NCI-H345 treated with DMSO at 0.1 percent for 48 hours (cell line): ENCODE measurements around the gene DPYSL4.
A peak's percentile ranks its signal among the peaks of the same experiment; 100 is the strongest.

Source experiments
- DNase-seq: peaks from one replicate; lab custom pipeline; 2025; ENCODE audit not compliant: unreplicated experiment; lab: John Stamatoyannopoulos, UW

The DPYSL4 gene

GRCh38 chr10:132176623-132177500 is 9.9 kb upstream of the DPYSL4 start:
- no peak for DNase-seq

GRCh38 chr10:132178046-132178445 is 8.7 kb upstream of the DPYSL4 start:
- no peak for DNase-seq

GRCh38 chr10:132178672-132179545 is 7.8 kb upstream of the DPYSL4 start:
- no peak for DNase-seq

- DNase-seq = no peak
These were observed 7.0 kb upstream of the DPYSL4 start for GRCh38 chr10:132179551-132180392.

- DNase-seq = no peak
These were observed 6.0 kb upstream of the DPYSL4 start for GRCh38 chr10:132180736-132181135.

- DNase-seq = no peak
These were observed 4.9 kb upstream of the DPYSL4 start for GRCh38 chr10:132181691-132182425.

GRCh38 chr10:132182591-132182990 is 4.2 kb upstream of the DPYSL4 start:
- DNase-seq = no peak

- peak; percentile 40 for DNase-seq
These were observed 3.7 kb upstream of the DPYSL4 start for GRCh38 chr10:132183046-132183445.

- no peak for DNase-seq
These were observed 1.7 kb upstream of the DPYSL4 start for GRCh38 chr10:132184816-132185593.

GRCh38 chr10:132185601-132186487 is 904 bp upstream of the DPYSL4 start:
- no peak for DNase-seq

- no peak for DNase-seq
These were observed 836 bp downstream of the DPYSL4 start for GRCh38 chr10:132187430-132188138.

- DNase-seq = no peak
These were observed 1.6 kb downstream of the DPYSL4 start for GRCh38 chr10:132188331-132188730.

- DNase-seq = no peak
These were observed 2.3 kb downstream of the DPYSL4 start for GRCh38 chr10:132189016-132189415.

GRCh38 chr10:132189810-132190422 is 3.2 kb downstream of the DPYSL4 start:
- DNase-seq = no peak

GRCh38 chr10:132192076-132192975 is 5.6 kb downstream of the DPYSL4 start:
- DNase-seq = no peak

- DNase-seq = no peak
These were observed 6.4 kb downstream of the DPYSL4 start for GRCh38 chr10:132192991-132193665.
